IMR-90 (cell line): ENCODE results near the gene PARL. TPM values are rescaled to one million over a fixed set of nuclear protein-coding genes. Genes with fewer than 3 reads are reported as not detected.

Experiments
- ATAC-seq: fragments of 200-7000 bp; cut with Tn5 transposase; 2 replicates; pipeline ENCODE4 v1.9.1; 2020; ENCODE audit warnings: low read depth, mild to moderate bottlenecking, moderate library complexity
- BruUV-seq: library from RNA; stranded (reverse); fragments of 400-500 nt; replicated peaks from 2 replicates; lab custom pipeline; 2021; lab: Mats Ljungman, UMichigan
- CTCF ChIA-PET: fragments of 300-600 bp; formaldehyde crosslinking; extraction: SDS; loops from one replicate; lab custom pipeline; 2021; ENCODE audit warnings: antibody characterized with exemption; lab: Yijun Ruan, JAX
- POLR2A ChIA-PET: fragments of 300-600 bp; sonication (Branson Sonifier 250); formaldehyde crosslinking; loops from one replicate; lab custom pipeline; 2022; ENCODE audit warnings: antibody characterized with exemption; ENCODE audit not compliant: unreplicated experiment; lab: Charles Lee
- DNase-seq: peaks from one replicate; pipeline ENCODE4 v3.0.0; 2013
- H2AFZ ChIP-seq: replicated peaks from 2 replicates; pipeline ENCODE3; 2013; ENCODE audit warnings: low read length, mild to moderate bottlenecking; ENCODE audit not compliant: poor library complexity
- H2AK5ac ChIP-seq: 2 replicates; pipeline ENCODE4 v1.6.1; 2013; ENCODE audit warnings: low read depth, low read length, inconsistent platforms
- H2AK9ac ChIP-seq: replicated peaks from 2 replicates; pipeline ENCODE3; 2013; ENCODE audit warnings: mild to moderate bottlenecking, low read depth, low read length, moderate library complexity; ENCODE audit not compliant: poor library complexity
- H2BK120ac ChIP-seq: 2 replicates; pipeline ENCODE4 v1.6.1; 2013; ENCODE audit warnings: low read depth, low read length, inconsistent platforms
- H2BK15ac ChIP-seq: 3 replicates; pipeline ENCODE4 v1.6.1; 2013; ENCODE audit warnings: low read depth, low read length, inconsistent platforms
- H2BK20ac ChIP-seq: 2 replicates; pipeline ENCODE4 v1.6.1; 2013; ENCODE audit warnings: low read depth, mild to moderate bottlenecking, inconsistent platforms, low read length, moderate library complexity
- H2BK5ac ChIP-seq: 2 replicates; pipeline ENCODE4 v1.6.1; 2013; ENCODE audit warnings: mild to moderate bottlenecking, low read depth, low read length, inconsistent platforms; ENCODE audit not compliant: poor library complexity, severe bottlenecking
- H3K14ac ChIP-seq: replicated peaks from 2 replicates; pipeline ENCODE4 v1.6.1; 2013; ENCODE audit warnings: low read depth, low read length, inconsistent platforms
- H3K18ac ChIP-seq: 2 replicates; pipeline ENCODE4 v1.6.1; 2013; ENCODE audit warnings: low read depth, low read length, control low read depth
- H3K23ac ChIP-seq: 2 replicates; pipeline ENCODE4 v1.6.1; 2013; ENCODE audit warnings: low read depth, low read length, inconsistent platforms
- H3K27ac ChIP-seq: 2 replicates; pipeline ENCODE4 v1.5.1; 2013; ENCODE audit warnings: mild to moderate bottlenecking, control low read depth, low read length; ENCODE audit not compliant: insufficient read depth
- H3K27me3 ChIP-seq: 2 replicates; pipeline ENCODE4 v1.6.1; 2013; ENCODE audit warnings: low read length; ENCODE audit not compliant: control insufficient read depth, insufficient read depth
- H3K36me3 ChIP-seq: 2 replicates; pipeline ENCODE4 v1.6.1; 2013; ENCODE audit warnings: low read length, mixed read lengths; ENCODE audit not compliant: control insufficient read depth, insufficient read depth
- H3K4ac ChIP-seq: 2 replicates; pipeline ENCODE4 v1.6.1; 2013; ENCODE audit warnings: low read depth, low read length, inconsistent platforms
- H3K4me1 ChIP-seq: 2 replicates; pipeline ENCODE4 v1.6.1; 2013; ENCODE audit warnings: low read length, mixed read lengths; ENCODE audit not compliant: control insufficient read depth, insufficient read depth
- H3K4me2 ChIP-seq: 2 replicates; pipeline ENCODE4 v1.6.1; 2013; ENCODE audit warnings: low read depth, mild to moderate bottlenecking, control low read depth, low read length, moderate library complexity
- H3K4me3 ChIP-seq: 2 replicates; pipeline ENCODE4 v1.5.1; 2013; ENCODE audit warnings: low read depth, mild to moderate bottlenecking, control low read depth, low read length, moderate library complexity; ENCODE audit not compliant: insufficient read depth
- H3K56ac ChIP-seq: 2 replicates; pipeline ENCODE4 v1.6.1; 2013; ENCODE audit warnings: low read length, inconsistent platforms; ENCODE audit not compliant: insufficient read depth; ENCODE audit errors: extremely low read depth
- H3K79me1 ChIP-seq, 2 experiments: 2 replicates each; pipeline ENCODE4 v1.6.1; 2013; ENCODE audit warnings: low read length in 2 of 2, inconsistent platforms in 1 of 2, low read depth in 1 of 2
- H3K9ac ChIP-seq: 2 replicates; pipeline ENCODE4 v1.6.1; 2013; ENCODE audit warnings: low read depth, low read length, control low read depth
- H3K9me1 ChIP-seq: 2 replicates; pipeline ENCODE4 v1.6.1; 2013; ENCODE audit warnings: low read length, inconsistent platforms; ENCODE audit not compliant: insufficient read depth
- H3K9me3 ChIP-seq: 2 replicates; pipeline ENCODE4 v1.6.1; 2013; ENCODE audit warnings: low read length; ENCODE audit not compliant: control insufficient read depth, insufficient read depth
- H4K20me1 ChIP-seq: 2 replicates; pipeline ENCODE4 v1.6.1; 2013; ENCODE audit warnings: low read length, inconsistent platforms; ENCODE audit not compliant: insufficient read depth
- H4K5ac ChIP-seq: 2 replicates; pipeline ENCODE4 v1.6.1; 2013; ENCODE audit warnings: mild to moderate bottlenecking, low read depth, low read length, control low read depth
- H4K8ac ChIP-seq, 2 experiments: 2 replicates each; pipeline ENCODE4 v1.6.1; 2013; ENCODE audit warnings: low read depth in 2 of 2, low read length in 2 of 2, control low read depth in 1 of 2, inconsistent platforms in 1 of 2
- H4K91ac ChIP-seq: 2 replicates; pipeline ENCODE4 v1.6.1; 2013; ENCODE audit warnings: low read depth, low read length, inconsistent platforms; ENCODE audit not compliant: insufficient read depth
- BHLHE40 ChIP-seq: fragments of 150-350 bp; IDR thresholded peaks from 2 replicates; pipeline ENCODE4 v1.6.1; 2016; ENCODE audit warnings: mild to moderate bottlenecking, low read depth, low read length
- CEBPB ChIP-seq: IDR thresholded peaks from 2 replicates; pipeline ENCODE4 v1.6.1; 2012; ENCODE audit warnings: low read depth, low read length, improper control_type of control experiment
- CHD1 ChIP-seq: IDR thresholded peaks from 2 replicates; pipeline ENCODE4 v1.6.1; 2012; ENCODE audit warnings: low read depth, low read length, improper control_type of control experiment
- FOS ChIP-seq: fragments of 150-350 bp; IDR thresholded peaks from 2 replicates; pipeline ENCODE4 v1.6.1; 2016; ENCODE audit warnings: low read depth, low read length
- MAFK ChIP-seq: IDR thresholded peaks from 2 replicates; pipeline ENCODE4 v1.6.1; 2012; ENCODE audit warnings: low read depth, low read length, improper control_type of control experiment
- MAZ ChIP-seq: IDR thresholded peaks from 2 replicates; pipeline ENCODE4 v1.6.1; 2012; ENCODE audit warnings: low read depth, mild to moderate bottlenecking, low read length, improper control_type of control experiment, moderate library complexity, borderline replicate concordance
- MXI1 ChIP-seq: IDR thresholded peaks from 2 replicates; pipeline ENCODE4 v1.6.1; 2012; ENCODE audit warnings: low read depth, mild to moderate bottlenecking, low read length, moderate library complexity, borderline replicate concordance
- POLR2A ChIP-seq: IDR thresholded peaks from 2 replicates; pipeline ENCODE4 v1.6.1; 2012; ENCODE audit warnings: mild to moderate bottlenecking, low read depth, low read length
- RAD21 ChIP-seq: IDR thresholded peaks from 2 replicates; pipeline ENCODE4 v1.6.1; 2012; ENCODE audit warnings: low read length, improper control_type of control experiment
- RCOR1 ChIP-seq: IDR thresholded peaks from 2 replicates; pipeline ENCODE4 v1.6.1; 2012; ENCODE audit warnings: mild to moderate bottlenecking, low read length, improper control_type of control experiment; ENCODE audit not compliant: insufficient replicate concordance
- RFX5 ChIP-seq: IDR thresholded peaks from 2 replicates; pipeline ENCODE4 v1.8.0; 2012; ENCODE audit warnings: low read depth, mild to moderate bottlenecking, low read length, moderate library complexity
- WGBS, 2 experiments: methylation state at CpG; one replicate each; pipeline versions ENCODE4 v1.1.5 to v1.1.7; 2013; ENCODE audit warnings: missing lambda C conversion rate in 2 of 2; ENCODE audit not compliant: insufficient read length in 1 of 2; ENCODE audit errors: extremely low coverage in 2 of 2; 5-methylcytosine and 5-hydroxymethylcytosine counted together
- dilution Hi-C: fragments of 300-500 bp; cut with HindIII; formaldehyde crosslinking; loops from one replicate; pipeline ENCODE4 v1.14.3; 2018; ENCODE audit warnings: low sequenced_read_pairs; ENCODE audit not compliant: unreplicated experiment
- in situ Hi-C: fragments of 300-500 bp; cut with MboI; formaldehyde crosslinking; loops from 3 replicates; pipeline ENCODE4 v1.14.3; 2019; ENCODE audit warnings: low sequenced_read_pairs, inconsistent platforms, mixed read lengths
- intact Hi-C: fragments of 100-400 bp; cut with micrococcal nuclease; formaldehyde crosslinking; loops from 2 replicates; pipeline ENCODE4 v1.10.0; 2022
- polyA plus RNA-seq, 3 experiments: library from polyadenylated mRNA; depleted of rRNA; stranded (reverse); fragments of >200 nt; gene quantifications; 2 replicates each; pipeline ENCODE4 v1.2.3, GENCODE V29; 2012; ENCODE audit warnings: low replicate concordance in 1 of 3
- total RNA-seq: library from RNA; depleted of rRNA; stranded (reverse); fragments of >200 nt; gene quantifications from 2 replicates; pipeline ENCODE4 v1.2.3, GENCODE V29; 2012
- TF ChIP-seq, protein P1 (sequence below): fragments of 150-350 bp; IDR thresholded peaks from 2 replicates; pipeline ENCODE4 v1.6.1; 2016; ENCODE audit warnings: low read depth, mild to moderate bottlenecking, low read length, moderate library complexity, borderline replicate concordance
- TF ChIP-seq, protein P2 (sequence below): conservative IDR thresholded peaks from 2 replicates; pipeline ENCODE4 v1.5.1; 2012; ENCODE audit warnings: mild to moderate bottlenecking, low read depth, low read length, improper control_type of control experiment
- TF ChIP-seq, protein P3 (sequence below): fragments of 150-350 bp; IDR thresholded peaks from 2 replicates; pipeline ENCODE4 v1.6.1; 2017; ENCODE audit warnings: mild to moderate bottlenecking, antibody characterized with exemption, low read length, low read depth

Gene PARL
- total and polyA plus RNA-seq, 2 of the 4 experiments (the other 2 are of a cell fraction), result 35.5 to 42.6 TPM

DNA sequence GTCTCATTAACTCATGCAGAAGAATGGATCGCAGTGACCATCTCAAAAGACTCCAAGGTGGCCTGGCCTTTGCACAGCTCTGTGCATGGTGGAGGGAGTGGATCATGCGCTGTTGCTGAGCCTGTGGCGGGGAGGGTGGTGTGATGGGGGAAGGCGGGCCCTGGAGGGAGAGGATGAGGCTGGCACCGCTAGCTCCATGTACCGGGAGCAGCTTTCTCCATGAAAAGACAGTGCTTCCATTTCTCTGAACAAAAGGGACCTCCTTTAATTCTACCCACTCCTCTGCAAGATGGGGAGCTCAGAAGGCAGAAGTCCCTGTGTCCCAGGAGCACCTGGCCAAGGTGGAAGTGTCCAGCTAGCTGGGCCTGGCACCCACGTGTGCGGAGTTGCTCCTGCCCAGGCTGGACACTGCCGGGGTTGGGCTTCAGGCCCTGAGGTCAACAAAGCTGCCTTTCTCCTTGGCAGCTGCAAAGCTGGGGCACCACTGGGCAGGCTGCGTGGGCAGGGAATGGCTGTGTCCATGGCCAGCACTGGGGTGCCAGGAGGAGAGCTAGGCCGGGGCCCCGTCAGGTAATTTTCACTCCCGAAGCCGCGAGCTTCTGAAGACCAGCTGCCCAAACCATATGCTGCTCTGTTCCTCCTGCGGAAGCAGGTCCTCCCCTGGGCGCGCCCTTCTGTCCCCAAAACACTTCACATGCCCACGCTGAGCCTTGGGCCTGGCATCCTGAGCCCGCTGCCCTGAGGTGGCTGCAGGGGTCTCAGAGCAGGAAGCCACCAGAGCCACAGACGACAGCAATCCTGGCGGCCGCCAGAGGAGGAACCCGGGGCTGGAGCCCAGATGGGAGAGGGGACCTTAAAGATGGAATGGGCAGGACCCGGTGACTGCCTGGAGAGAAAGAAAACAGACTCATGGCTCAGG lies 65.7 kb downstream of the PARL start:
- peaks cover 8% of the 10 kb centered on the region; the same call in 1 of the 2 replicates for H3K36me3 ChIP-seq
- no peak overlapping the region for H2AK9ac ChIP-seq
- H2BK15ac ChIP-seq, result no peak overlapping the region
- H3K56ac ChIP-seq, result no peak overlapping the region
- no peak overlapping the region for H4K8ac ChIP-seq
- no peak overlapping the region for H2AK5ac ChIP-seq
- no peak overlapping the region for H3K4me2 ChIP-seq
- H2BK120ac ChIP-seq, result no peak overlapping the region
- no peak overlapping the region for H2BK20ac ChIP-seq
- in situ Hi-C loops (no loop called here), dilution Hi-C loops (no loop called here), intact Hi-C loops (no loop called here)
- no peaks in the 10 kb centered on the region for H3K27me3 ChIP-seq
- ATAC-seq, result no peak
- H3K79me1 ChIP-seq, result peaks cover 0 to 8% of the 10 kb centered on the region in 2 experiments; a peak in 1 of 4 replicates
- no TSS peak for BruUV-seq
- 85% methylated on average over 11 of the region's 25 CpGs; no CpG with 5 or more reads in 1 of the 2 experiments for WGBS, 2 experiments
- no peak overlapping the region for H3K4me3 ChIP-seq
- no peak overlapping the region for H3K14ac ChIP-seq
- no peak overlapping the region for H3K23ac ChIP-seq
- H2AFZ ChIP-seq, result no peak overlapping the region
- H3K9me3 ChIP-seq, result no peaks in the 10 kb centered on the region
- no peak overlapping the region for H3K18ac ChIP-seq
- H4K20me1 ChIP-seq, result peaks cover 6% of the 10 kb centered on the region
- ChIA-PET POLR2A (no interaction called here), CTCF (no interaction called here)
- H2BK5ac ChIP-seq, result no peak overlapping the region
- H3K9me1 ChIP-seq, result peaks cover 5% of the 10 kb centered on the region; the same call in 1 of the 2 replicates
- H3K27ac ChIP-seq, result no peak overlapping the region
- H3K4me1 ChIP-seq, result peaks cover 2% of the 10 kb centered on the region
- no peak overlapping the region for H3K9ac ChIP-seq
- no peak overlapping the region for H4K91ac ChIP-seq
- no peak overlapping the region for H3K4ac ChIP-seq
- no peak overlapping the region for H4K5ac ChIP-seq
- no peak for DNase-seq
- TF ChIP-seq MAZ, result no peak
- TF ChIP-seq RAD21, result no peak
- no peak for TF ChIP-seq RFX5
- no peak for TF ChIP-seq MAFK
- TF ChIP-seq, protein P1, sequence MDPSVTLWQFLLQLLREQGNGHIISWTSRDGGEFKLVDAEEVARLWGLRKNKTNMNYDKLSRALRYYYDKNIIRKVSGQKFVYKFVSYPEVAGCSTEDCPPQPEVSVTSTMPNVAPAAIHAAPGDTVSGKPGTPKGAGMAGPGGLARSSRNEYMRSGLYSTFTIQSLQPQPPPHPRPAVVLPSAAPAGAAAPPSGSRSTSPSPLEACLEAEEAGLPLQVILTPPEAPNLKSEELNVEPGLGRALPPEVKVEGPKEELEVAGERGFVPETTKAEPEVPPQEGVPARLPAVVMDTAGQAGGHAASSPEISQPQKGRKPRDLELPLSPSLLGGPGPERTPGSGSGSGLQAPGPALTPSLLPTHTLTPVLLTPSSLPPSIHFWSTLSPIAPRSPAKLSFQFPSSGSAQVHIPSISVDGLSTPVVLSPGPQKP, result no peak
- no peak for TF ChIP-seq MXI1
- TF ChIP-seq BHLHE40, result no peak
- TF ChIP-seq CEBPB, result no peak
- TF ChIP-seq FOS, result no peak
- TF ChIP-seq CHD1, result no peak
- TF ChIP-seq, protein P2, sequence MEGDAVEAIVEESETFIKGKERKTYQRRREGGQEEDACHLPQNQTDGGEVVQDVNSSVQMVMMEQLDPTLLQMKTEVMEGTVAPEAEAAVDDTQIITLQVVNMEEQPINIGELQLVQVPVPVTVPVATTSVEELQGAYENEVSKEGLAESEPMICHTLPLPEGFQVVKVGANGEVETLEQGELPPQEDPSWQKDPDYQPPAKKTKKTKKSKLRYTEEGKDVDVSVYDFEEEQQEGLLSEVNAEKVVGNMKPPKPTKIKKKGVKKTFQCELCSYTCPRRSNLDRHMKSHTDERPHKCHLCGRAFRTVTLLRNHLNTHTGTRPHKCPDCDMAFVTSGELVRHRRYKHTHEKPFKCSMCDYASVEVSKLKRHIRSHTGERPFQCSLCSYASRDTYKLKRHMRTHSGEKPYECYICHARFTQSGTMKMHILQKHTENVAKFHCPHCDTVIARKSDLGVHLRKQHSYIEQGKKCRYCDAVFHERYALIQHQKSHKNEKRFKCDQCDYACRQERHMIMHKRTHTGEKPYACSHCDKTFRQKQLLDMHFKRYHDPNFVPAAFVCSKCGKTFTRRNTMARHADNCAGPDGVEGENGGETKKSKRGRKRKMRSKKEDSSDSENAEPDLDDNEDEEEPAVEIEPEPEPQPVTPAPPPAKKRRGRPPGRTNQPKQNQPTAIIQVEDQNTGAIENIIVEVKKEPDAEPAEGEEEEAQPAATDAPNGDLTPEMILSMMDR, result no peak
- no peak for TF ChIP-seq RCOR1
- TF ChIP-seq, protein P3, sequence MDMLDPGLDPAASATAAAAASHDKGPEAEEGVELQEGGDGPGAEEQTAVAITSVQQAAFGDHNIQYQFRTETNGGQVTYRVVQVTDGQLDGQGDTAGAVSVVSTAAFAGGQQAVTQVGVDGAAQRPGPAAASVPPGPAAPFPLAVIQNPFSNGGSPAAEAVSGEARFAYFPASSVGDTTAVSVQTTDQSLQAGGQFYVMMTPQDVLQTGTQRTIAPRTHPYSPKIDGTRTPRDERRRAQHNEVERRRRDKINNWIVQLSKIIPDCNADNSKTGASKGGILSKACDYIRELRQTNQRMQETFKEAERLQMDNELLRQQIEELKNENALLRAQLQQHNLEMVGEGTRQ, result no peak
- TF ChIP-seq POLR2A, result no peak
